IPS DF 4.7 (cell line): ENCODE data around the gene SMPD4.
"Not testable (repeated sequence)": the region's sequence is repeated elsewhere in the genome, so short reads cannot be mapped to it uniquely, and the experiment has no call there.

Source experiments
- DNase-seq: peaks from one replicate; pipeline ENCODE4 v3.0.0-alpha.2; 2013; ENCODE audit warnings: low spot score; ENCODE audit errors: extremely low read depth

SMPD4 gene

GRCh38 chr2:130159376-130159775 lies 22.0 kb downstream of the SMPD4 start:
- DNase-seq: not testable (repeated sequence)

GRCh38 chr2:130158631-130159030 lies 22.8 kb downstream of the SMPD4 start:
- no peak for DNase-seq

- DNase-seq: not testable (repeated sequence)
These were observed 23.4 kb downstream of the SMPD4 start for GRCh38 chr2:130157825-130158514.

- not testable (repeated sequence) for DNase-seq
These were observed 24.0 kb downstream of the SMPD4 start for GRCh38 chr2:130157354-130157753.

GRCh38 chr2:130156624-130157004 lies 24.8 kb downstream of the SMPD4 start:
- DNase-seq: no peak

- not testable (repeated sequence) for DNase-seq
These were observed 25.3 kb downstream of the SMPD4 start for GRCh38 chr2:130155956-130156623.

GRCh38 chr2:130154773-130155765 lies 26.3 kb downstream of the SMPD4 start:
- no peak for DNase-seq

GRCh38 chr2:130154423-130154770 lies 27.0 kb downstream of the SMPD4 start:
- DNase-seq: not testable (repeated sequence)

- not testable (repeated sequence) for DNase-seq
These were observed 27.5 kb downstream of the SMPD4 start for GRCh38 chr2:130153721-130154422.

GRCh38 chr2:130152816-130153595 lies 28.4 kb downstream of the SMPD4 start:
- DNase-seq: no peak

GRCh38 chr2:130152136-130152815 lies 29.1 kb downstream of the SMPD4 start:
- not testable (repeated sequence) for DNase-seq

- not testable (repeated sequence) for DNase-seq
These were observed 30.3 kb downstream of the SMPD4 start for GRCh38 chr2:130151145-130151512.

GRCh38 chr2:130150181-130151144 lies 30.9 kb downstream of the SMPD4 start:
- no peak for DNase-seq

- DNase-seq: not testable (repeated sequence)
These were observed 32.9 kb downstream of the SMPD4 start for GRCh38 chr2:130148515-130148914.

GRCh38 chr2:130145006-130145414 lies 36.4 kb downstream of the SMPD4 start, which contains the start of gene CCDC74B:
CCDC74B (minus strand) TSS chr2:130145112; CDS start chr2:130144996, 116 bp downstream.
- DNase-seq: not testable (repeated sequence)

- DNase-seq: not testable (repeated sequence)
These were observed 37.9 kb downstream of the SMPD4 start for GRCh38 chr2:130143266-130144039.

GRCh38 chr2:130142396-130143265 lies 38.8 kb downstream of the SMPD4 start:
- not testable (repeated sequence) for DNase-seq
